Suprapubic skin (tissue), 4 donors: ENCODE measurements around the gene GIT2.

Source experiments
- EP300 ChIP-seq: sonication (generic); formaldehyde crosslinking; IDR thresholded peaks from one replicate; pipeline ENCODE4 v1.6.1; 2017; ENCODE audit warnings: antibody characterized with exemption
- POLR2A ChIP-seq, 2 donors: fragments of 450-650 bp; IDR thresholded peaks; one replicate each; pipeline ENCODE4 v1.6.1; 2017; ENCODE audit warnings: antibody characterized with exemption in 2 of 2, mild to moderate bottlenecking in 2 of 2, moderate library complexity in 2 of 2
- POLR2AphosphoS5 ChIP-seq, 3 donors: sonication (generic); formaldehyde crosslinking; IDR thresholded peaks; one replicate each; pipeline ENCODE4 v1.6.1; 2017; ENCODE audit warnings: antibody characterized with exemption in 3 of 3

DNA sequence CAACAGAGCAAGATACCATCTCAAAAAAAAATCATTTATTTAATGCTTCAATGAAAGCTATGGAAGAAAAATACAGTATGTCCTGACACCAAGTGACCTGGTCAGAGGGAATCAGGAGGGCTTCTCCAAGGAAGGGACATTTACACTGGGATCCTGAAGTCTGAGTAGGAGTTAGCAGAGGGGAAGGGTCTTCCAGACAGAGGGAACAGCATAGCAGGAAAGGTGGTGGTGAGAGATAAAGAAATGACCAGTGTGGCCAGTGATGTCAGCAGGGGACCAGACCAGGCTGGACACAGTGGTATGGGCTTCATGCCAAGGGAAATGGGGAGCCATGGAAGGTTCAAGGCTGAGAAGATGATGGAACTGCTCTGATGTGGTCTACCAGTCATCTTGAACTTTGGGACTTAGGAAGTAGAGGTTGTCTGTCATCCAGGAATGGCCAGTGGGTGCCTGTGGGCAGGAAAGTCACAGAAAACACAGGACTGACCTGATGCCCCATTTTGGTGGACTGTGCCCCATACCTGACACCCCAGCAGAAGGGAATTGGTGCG lies 103.9 kb downstream of the GIT2 start:
- no peak for TF ChIP-seq POLR2A (IDR thresholded peaks at IDR 0.05)
- no peak for TF ChIP-seq EP300
- no peak for TF ChIP-seq POLR2AphosphoS5 (IDR thresholded peaks at IDR 0.05)
